Mononuclear cell (primary cell): Measurements from ENCODE around the gene ATP13A1. TPM values are rescaled to one million over a fixed set of nuclear protein-coding genes. Genes with fewer than 3 reads are reported as not detected.
"Not testable (repeated sequence)": the region's sequence is repeated elsewhere in the genome, so short reads cannot be mapped to it uniquely, and the experiment has no call there.

ENCODE experiments used
- H3K27me3 ChIP-seq: 2 replicates; pipeline ENCODE4 v1.6.0; 2011; ENCODE audit warnings: low read length, control low read depth; ENCODE audit not compliant: insufficient read depth
- H3K4me1 ChIP-seq: 2 replicates; pipeline ENCODE4 v1.5.1; 2011; ENCODE audit warnings: mild to moderate bottlenecking, low read length, control low read depth; ENCODE audit not compliant: insufficient read depth
- H3K4me3 ChIP-seq: 2 replicates; pipeline ENCODE4 v1.5.1; 2011; ENCODE audit warnings: mild to moderate bottlenecking, low read length, moderate library complexity
- H3K9me3 ChIP-seq: 2 replicates; pipeline ENCODE4 v1.5.1; 2011; ENCODE audit warnings: low read depth, mild to moderate bottlenecking, control low read depth, low read length
- total RNA-seq: library from RNA; depleted of rRNA; stranded (reverse); fragments of >200 nt; gene quantifications from one replicate; pipeline ENCODE4 v1.2.3, GENCODE V29; 2012

Gene ATP13A1
- total RNA-seq, 1 donor = 78.2 TPM

DNA sequence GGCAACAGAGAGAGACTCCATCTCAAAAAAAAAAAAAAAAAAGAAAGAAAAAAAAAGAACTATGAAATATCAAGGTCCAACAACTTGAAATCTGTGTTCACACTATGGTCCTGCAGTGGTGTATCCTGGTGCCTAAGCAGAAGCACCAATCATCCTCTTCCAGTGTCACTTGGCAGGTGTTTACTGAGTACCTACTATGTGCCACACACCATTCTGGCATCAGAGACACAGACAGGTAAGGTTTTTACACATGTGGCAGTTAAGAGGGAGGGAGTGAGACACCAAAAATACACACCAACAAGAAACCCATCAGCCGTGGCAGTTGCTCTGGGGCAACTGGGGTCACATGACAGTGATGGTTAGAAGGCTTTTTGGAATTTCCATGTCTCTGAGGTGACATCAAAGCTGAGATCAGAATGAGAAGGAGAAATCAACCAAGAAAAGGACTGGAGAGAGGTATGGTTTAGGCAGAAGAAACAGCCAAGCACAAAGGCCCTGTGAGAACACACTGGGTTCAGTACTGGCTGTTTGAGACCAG is 62.6 kb downstream of the ATP13A1 start:
- Histone ChIP-seq H3K27me3 (no peaks in the 10 kb centered on the region), H3K4me1 (peaks cover 45% of the 10 kb centered on the region), H3K4me3 (no peak overlapping the region)

DNA sequence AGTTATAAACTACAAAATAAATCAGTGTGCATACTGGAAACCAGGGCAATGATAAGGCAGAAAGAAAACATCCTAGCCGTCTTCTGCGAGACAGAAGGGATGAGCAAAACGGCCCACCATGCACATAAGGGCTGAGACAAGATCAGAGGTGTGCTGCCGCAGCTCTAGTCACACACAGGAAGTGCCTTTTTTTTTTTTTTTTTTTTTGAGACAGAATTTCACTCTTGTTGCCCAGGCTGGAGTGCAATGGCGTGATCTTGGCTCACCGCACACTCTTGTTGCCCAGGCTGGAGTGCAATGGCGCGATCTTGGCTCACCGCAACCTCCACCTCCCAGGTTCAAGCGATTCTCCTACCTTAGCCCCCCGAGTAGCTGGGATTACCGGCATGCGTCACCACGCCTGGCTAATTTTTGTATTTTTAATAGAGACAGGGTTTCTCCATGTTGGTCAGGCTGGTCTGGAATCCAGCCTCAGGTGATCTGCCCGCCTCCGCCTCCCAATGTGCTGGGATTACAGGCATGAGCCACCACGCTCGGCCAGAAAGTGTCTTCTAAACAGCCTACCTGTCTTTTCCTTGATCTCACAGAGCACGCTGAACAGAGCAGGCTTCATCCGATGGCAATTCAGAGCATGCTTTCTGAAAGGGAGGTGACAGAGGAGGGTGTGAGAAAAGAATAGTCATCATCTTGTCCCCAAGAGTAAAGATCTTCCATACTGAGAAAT is 64.6 kb downstream of the ATP13A1 start:
- H3K9me3 ChIP-seq, H3K4me3 ChIP-seq, H3K27me3 ChIP-seq: not testable (repeated sequence)
- H3K4me1 ChIP-seq = peaks cover 49% of the 10 kb centered on the region

More for the DNA sequence above, 62.6 kb downstream of the ATP13A1 start:
- no peaks in the 10 kb centered on the region for H3K9me3 ChIP-seq

DNA sequence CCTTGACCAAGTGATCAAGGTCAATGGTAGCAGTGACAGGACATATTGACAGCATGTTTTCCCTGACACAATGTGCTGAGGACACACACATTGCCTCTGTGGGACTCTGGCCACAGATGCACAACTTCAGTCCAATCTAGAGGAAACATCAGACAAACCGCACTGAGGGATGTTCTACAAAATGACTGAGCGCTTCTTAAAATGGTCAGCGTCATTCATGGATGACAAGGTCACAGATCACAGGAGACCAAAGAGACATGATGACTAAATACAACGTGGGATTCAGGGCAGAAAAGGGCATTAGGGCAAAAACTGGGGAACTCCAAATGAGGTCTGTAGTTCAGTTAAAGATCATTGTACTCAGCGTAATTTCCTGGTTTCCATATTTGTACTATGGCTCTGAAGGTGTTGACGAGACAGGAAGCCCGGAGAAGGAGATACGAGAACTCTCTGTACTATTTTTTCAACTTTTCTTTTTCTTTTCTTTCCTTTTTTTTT is 65.6 kb downstream of the ATP13A1 start:
- H3K27me3 ChIP-seq = no peaks in the 10 kb centered on the region
- H3K9me3 ChIP-seq = no peaks in the 10 kb centered on the region
- no peak overlapping the region for H3K4me3 ChIP-seq
- H3K4me1 ChIP-seq = peaks cover 45% of the 10 kb centered on the region

Other genes with a start within 250 kb of the ATP13A1 start
- 6.3 TPM for gene TSSK6, start 148.1 kb downstream of the ATP13A1 start, total RNA-seq
- gene NDUFA13, start 147.5 kb downstream of the ATP13A1 start, total RNA-seq = 68.8 TPM
- gene YJEFN3, start 134.8 kb downstream of the ATP13A1 start, total RNA-seq = 0.10 TPM
- 0.31 TPM for gene CILP2, start 125.4 kb downstream of the ATP13A1 start, total RNA-seq
- gene PBX4, start 45.0 kb downstream of the ATP13A1 start, total RNA-seq = 12.7 TPM
- gene LPAR2, start 35.5 kb downstream of the ATP13A1 start, total RNA-seq = 21.9 TPM
- 48.6 TPM for gene GMIP, start 20.0 kb downstream of the ATP13A1 start, total RNA-seq
- gene ZNF101, start 5.2 kb upstream of the ATP13A1 start, total RNA-seq = 94.2 TPM
- gene ZNF14, start 69.4 kb upstream of the ATP13A1 start, total RNA-seq = 68.2 TPM
- 71.5 TPM for gene ZNF506, start 158.1 kb upstream of the ATP13A1 start, total RNA-seq
- 6.6 TPM for gene ZNF253, start 202.2 kb upstream of the ATP13A1 start, total RNA-seq
- gene ZNF93, start 237.3 kb upstream of the ATP13A1 start, total RNA-seq = 15.0 TPM